Liver (tissue), 9 donors: Measurements from ENCODE around the gene NFATC2. TPM values are rescaled to one million over a fixed set of nuclear protein-coding genes. Genes with fewer than 3 reads are reported as not detected.

Experiments
- DNase-seq: peaks from one replicate; pipeline ENCODE4 v3.0.0-alpha.2; 2017; ENCODE audit warnings: low spot score
- H3K27ac ChIP-seq, 2 donors: one replicate each; pipeline ENCODE4 v1.7.0; 2013; ENCODE audit warnings: inconsistent platforms in 2 of 2, low read length in 2 of 2, control low read depth in 1 of 2, low read depth in 1 of 2, mild to moderate bottlenecking in 1 of 2
- H3K27me3 ChIP-seq, 4 donors: one replicate each; pipeline versions ENCODE4 v1.6.1 to v1.7.0; 2013; ENCODE audit warnings: low read length in 3 of 4, inconsistent platforms in 1 of 4, mild to moderate bottlenecking in 1 of 4, moderate library complexity in 1 of 4; ENCODE audit not compliant: control insufficient read depth in 4 of 4, insufficient read depth in 4 of 4
- H3K36me3 ChIP-seq, 4 donors: one replicate each; pipeline versions ENCODE4 v1.6.1 to v1.7.0; 2013; ENCODE audit warnings: low read length in 3 of 4, mild to moderate bottlenecking in 3 of 4, low read depth in 1 of 4, moderate library complexity in 1 of 4; ENCODE audit not compliant: control insufficient read depth in 4 of 4, insufficient read depth in 3 of 4
- H3K4me1 ChIP-seq, 4 donors: one replicate each; pipeline versions ENCODE4 v1.6.1 to v1.7.0; 2013; ENCODE audit warnings: low read length in 3 of 4, mild to moderate bottlenecking in 3 of 4, moderate library complexity in 1 of 4; ENCODE audit not compliant: control insufficient read depth in 4 of 4, insufficient read depth in 4 of 4
- H3K4me3 ChIP-seq, 3 donors: one replicate each; pipeline versions ENCODE4 v1.6.1 to v1.7.0; 2013; ENCODE audit warnings: low read length in 3 of 3, control low read depth in 1 of 3, low read depth in 1 of 3, mild to moderate bottlenecking in 1 of 3
- H3K9ac ChIP-seq, 2 donors: one replicate each; pipeline ENCODE4 v1.7.0; 2013; ENCODE audit warnings: low read length in 2 of 2, mild to moderate bottlenecking in 2 of 2, moderate library complexity in 2 of 2, control low read depth in 1 of 2, low read depth in 1 of 2
- H3K9me3 ChIP-seq, 4 donors: one replicate each; pipeline versions ENCODE4 v1.6.1 to v1.7.0; 2013; ENCODE audit warnings: low read length in 3 of 4; ENCODE audit not compliant: control insufficient read depth in 4 of 4
- ATF3 ChIP-seq: IDR thresholded peaks from 2 replicates; pipeline ENCODE4 v1.6.1; 2016; ENCODE audit warnings: antibody characterized with exemption
- CTCF ChIP-seq: fragments of 150-350 bp; IDR thresholded peaks from 2 replicates; pipeline ENCODE4 v1.5.1; 2017; ENCODE audit warnings: improper control_type of control experiment, low read depth, low read length; ENCODE audit not compliant: missing input control
- EGR1 ChIP-seq, 2 donors: IDR thresholded peaks; 2 replicates each; pipeline ENCODE4 v1.6.1; 2016 to 2018; ENCODE audit warnings: antibody characterized with exemption in 2 of 2, low read depth in 2 of 2
- FOXA2 ChIP-seq: IDR thresholded peaks from 2 replicates; pipeline ENCODE4 v1.6.1; 2016; ENCODE audit warnings: antibody characterized with exemption
- GABPA ChIP-seq, 2 donors: IDR thresholded peaks in 1 of 2; conservative IDR thresholded peaks in 1 of 2; 2 replicates each; pipeline ENCODE4 v1.6.1; 2016; ENCODE audit warnings: antibody characterized with exemption in 2 of 2, mild to moderate bottlenecking in 1 of 2, moderate library complexity in 1 of 2
- HNF4A ChIP-seq, 2 donors: conservative IDR thresholded peaks; 2 replicates each; pipeline ENCODE4 v1.6.1; 2016; ENCODE audit warnings: antibody characterized with exemption in 2 of 2, mild to moderate bottlenecking in 2 of 2
- HNF4G ChIP-seq: IDR thresholded peaks from 2 replicates; pipeline ENCODE4 v1.6.1; 2016; ENCODE audit warnings: antibody characterized with exemption
- JUND ChIP-seq, 2 donors: IDR thresholded peaks; 2 replicates each; pipeline ENCODE4 v1.6.1; 2016; ENCODE audit warnings: antibody characterized with exemption in 2 of 2
- MAX ChIP-seq: IDR thresholded peaks from 2 replicates; pipeline ENCODE4 v1.6.1; 2016; ENCODE audit warnings: antibody characterized with exemption
- NR2F2 ChIP-seq: IDR thresholded peaks from 2 replicates; pipeline ENCODE4 v1.6.1; 2016; ENCODE audit warnings: antibody characterized with exemption
- RAD21 ChIP-seq, 2 donors: IDR thresholded peaks; 2 replicates each; pipeline ENCODE4 v1.6.1; 2016; ENCODE audit warnings: antibody characterized with exemption in 2 of 2, mild to moderate bottlenecking in 2 of 2
- REST ChIP-seq: IDR thresholded peaks from 2 replicates; pipeline ENCODE4 v1.6.1; 2016; ENCODE audit warnings: antibody characterized with exemption, mild to moderate bottlenecking
- RXRA ChIP-seq, 2 donors: IDR thresholded peaks; 2 replicates each; pipeline ENCODE4 v1.6.1; 2017 to 2018; ENCODE audit warnings: antibody characterized with exemption in 2 of 2, mild to moderate bottlenecking in 1 of 2
- SP1 ChIP-seq: IDR thresholded peaks from 2 replicates; pipeline ENCODE4 v1.6.1; 2018; ENCODE audit warnings: antibody characterized with exemption, mild to moderate bottlenecking
- TAF1 ChIP-seq: conservative IDR thresholded peaks from 2 replicates; pipeline ENCODE4 v1.6.1; 2016; ENCODE audit warnings: antibody characterized with exemption, mild to moderate bottlenecking
- YY1 ChIP-seq: IDR thresholded peaks from 2 replicates; pipeline ENCODE4 v1.6.1; 2016; ENCODE audit warnings: antibody characterized with exemption, mild to moderate bottlenecking
- ZBTB33 ChIP-seq: IDR thresholded peaks from 2 replicates; pipeline ENCODE4 v1.6.1; 2016; ENCODE audit warnings: antibody characterized with exemption
- WGBS: extraction: QIAGEN DNeasy Blood & Tissue Kit; methylation state at CpG from one replicate; pipeline ENCODE4 v1.1.7; 2013; 5-methylcytosine and 5-hydroxymethylcytosine counted together
- polyA plus RNA-seq, 2 donors: library from polyadenylated mRNA; stranded (reverse) in 1 of 2; unstranded in 1 of 2; fragments of 200-250 nt in 1 of 2; fragments of >200 nt in 1 of 2; fragmentation: Nextera tagmentation in 1 of 2; extraction: Ambion mirVana in 1 of 2; gene quantifications; one replicate each; pipeline versions ENCODE4 v1.2.1 to v1.2.3, GENCODE V29; 2013 to 2015
- total RNA-seq, 2 donors: library from RNA; depleted of rRNA; stranded (reverse); fragments of >200 nt; gene quantifications; one replicate each; pipeline ENCODE4 v1.2.3, GENCODE V29; 2014
- donor health status: healthy.
- donor health status: healthy.
- donor health status: healthy.
- donor health status: healthy.
- donor health status: healthy.

NFATC2 gene
- total and polyA plus RNA-seq, 4 donors, result 1.2 to 6.7 (median 2.6) TPM

DNA sequence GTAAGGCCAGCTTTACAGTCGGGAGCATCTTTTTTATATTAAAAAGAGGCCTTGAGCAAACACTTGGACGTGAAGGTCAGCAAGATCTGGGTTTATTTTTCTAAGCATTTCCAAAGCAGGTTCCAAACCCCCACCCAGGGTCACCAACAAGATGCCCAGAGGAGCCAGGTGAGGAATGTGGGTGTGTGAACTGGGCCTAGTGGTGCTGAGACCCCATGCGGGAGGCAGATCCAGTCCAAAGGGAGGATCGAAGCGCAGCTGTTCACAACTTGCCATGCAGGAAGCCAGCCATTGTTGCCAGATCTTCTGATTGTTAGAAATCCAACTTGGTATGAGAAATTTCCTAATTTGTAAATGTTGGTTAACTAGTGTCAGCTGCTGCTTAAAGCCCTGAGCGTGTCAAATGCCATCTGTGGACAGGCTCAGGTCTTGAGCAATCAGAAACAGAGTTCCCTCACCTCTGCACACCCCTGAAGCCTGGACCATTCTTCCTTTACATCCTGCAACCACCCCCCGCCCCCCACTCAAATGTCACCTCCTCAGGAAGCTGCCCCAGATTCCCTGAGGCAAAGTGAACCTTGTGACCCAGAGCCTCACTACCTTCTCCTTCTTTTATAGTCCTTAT is 46.5 kb downstream of the NFATC2 start:
- H3K27ac ChIP-seq, result no peak overlapping the region
- H3K4me1 ChIP-seq, result peaks cover 0 to 2% (median 0%) of the 10 kb centered on the region in 4 donors
- no peak overlapping the region for H3K4me3 ChIP-seq
- TF ChIP-seq HNF4A (conservative IDR thresholded peaks at IDR 0.05), result no peak
- TF ChIP-seq JUND (IDR thresholded peaks at IDR 0.05), result no peak
- no peak for TF ChIP-seq FOXA2
- no peak for TF ChIP-seq ZBTB33
- no peak for TF ChIP-seq REST
- no peak for TF ChIP-seq NR2F2
- no peak for TF ChIP-seq RAD21 (IDR thresholded peaks at IDR 0.05)
- no peak for TF ChIP-seq EGR1 (IDR thresholded peaks at IDR 0.05; ENCODE audit: low read depth in 2 of 2)
- TF ChIP-seq CTCF, result no peak
- TF ChIP-seq MAX, result no peak
- no peak for TF ChIP-seq TAF1
- TF ChIP-seq HNF4G, result no peak
- TF ChIP-seq YY1, result no peak
- TF ChIP-seq RXRA (IDR thresholded peaks at IDR 0.05), result no peak
- TF ChIP-seq SP1, result no peak
- no peak for TF ChIP-seq ATF3
- TF ChIP-seq GABPA (IDR thresholded peaks at IDR 0.05 in 1 of 2, conservative IDR thresholded peaks at IDR 0.05 in 1 of 2), result no peak
- H3K27me3 ChIP-seq, result no peaks in the 10 kb centered on the region
- 83% methylated on average over 7 of the region's 7 CpGs for WGBS
- no peaks in the 10 kb centered on the region for H3K36me3 ChIP-seq
- no peaks in the 10 kb centered on the region for H3K9me3 ChIP-seq
- no peak for DNase-seq
- H3K9ac ChIP-seq, result no peak overlapping the region
